Measurements from ENCODE around the gene ADRM1. TPM values are rescaled to one million over a fixed set of nuclear protein-coding genes. Genes with fewer than 3 reads are reported as not detected.

ADRM1 gene
- total RNA-seq, 1 donor from 2014 or later: 125 TPM

DNA sequence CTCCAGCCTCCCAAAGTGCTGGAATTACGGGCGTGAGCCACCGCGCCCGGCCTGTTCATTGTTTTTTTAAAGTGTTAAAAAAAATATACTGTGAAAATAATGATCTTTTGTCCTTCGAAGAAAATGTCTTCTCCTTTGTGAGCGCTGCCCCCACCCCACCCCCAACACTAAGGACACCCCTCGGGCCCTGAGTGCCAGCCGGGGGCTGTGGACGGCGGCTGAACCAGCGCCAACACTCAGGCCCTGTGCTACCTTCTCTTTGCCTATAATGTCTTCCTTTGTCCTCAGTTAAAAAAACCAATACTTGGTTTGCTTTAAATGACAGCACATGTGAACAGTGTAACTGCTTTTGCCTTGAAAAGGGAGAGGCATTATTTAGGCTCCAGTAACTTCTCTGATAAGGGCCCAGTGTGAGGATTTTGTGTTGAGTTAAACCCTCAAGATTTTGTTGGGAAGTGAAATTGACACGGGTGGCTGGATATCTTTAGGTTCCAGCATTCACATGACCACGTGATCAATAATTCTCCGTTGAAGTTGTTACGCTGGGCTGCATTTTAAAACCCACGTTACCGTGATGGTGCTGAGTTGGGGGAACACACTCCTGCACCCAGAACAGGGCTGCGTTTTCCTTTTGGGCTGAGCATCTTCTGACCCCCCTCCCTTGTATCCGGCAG, 9.5 kb upstream of the ADRM1 start:
- H4K20me1 ChIP-seq (ENCODE audit: insufficient read depth, low read length): peaks cover 10% of the 10 kb centered on the region
- DNase-seq (ENCODE audit: low read depth): no peak
- H3K27me3 Mint-ChIP-seq (ENCODE audit: low read depth, unreplicated experiment): no peaks in the 10 kb centered on the region
- no peak overlapping the region for H3K27ac Mint-ChIP-seq (ENCODE audit: unreplicated experiment)
- no peaks in the 10 kb centered on the region for H3K4me1 ChIP-seq (ENCODE audit: insufficient read depth, low read length)
- no peak for FAIRE-seq
- H3K27me3 ChIP-seq (ENCODE audit: insufficient read depth, low read length): no peaks in the 10 kb centered on the region
- peaks cover 7% of the 10 kb centered on the region for H3K36me3 ChIP-seq (ENCODE audit: insufficient read depth, low read length)
- no peaks in the 10 kb centered on the region for H3K4me1 Mint-ChIP-seq (ENCODE audit: low read depth, unreplicated experiment)
- peaks cover 15% of the 10 kb centered on the region for H3K36me3 Mint-ChIP-seq (ENCODE audit: low read depth, unreplicated experiment)
- H2AFZ ChIP-seq (ENCODE audit: low read depth, low read length): no peak overlapping the region
- no peak overlapping the region for H3K4me3 Mint-ChIP-seq (ENCODE audit: unreplicated experiment)
- no peak overlapping the region for H3K4me3 ChIP-seq (ENCODE audit: insufficient read depth, low read depth, low read length)
- H3K9me3 ChIP-seq (ENCODE audit: insufficient read depth, low read depth, low read length): no peaks in the 10 kb centered on the region
- H3K27ac ChIP-seq (ENCODE audit: low read depth, low read length): no peak overlapping the region
- H3K9ac ChIP-seq (ENCODE audit: low read length): no peak overlapping the region
- H3K9me3 Mint-ChIP-seq (ENCODE audit: unreplicated experiment): no peaks in the 10 kb centered on the region
- no peaks in the 10 kb centered on the region for H3K79me2 ChIP-seq (ENCODE audit: insufficient read depth, low read length)
- no peak for TF ChIP-seq EZH2 (IDR thresholded peaks at IDR 0.05; ENCODE audit: insufficient read depth, low read length)
- TF ChIP-seq, protein P1, sequence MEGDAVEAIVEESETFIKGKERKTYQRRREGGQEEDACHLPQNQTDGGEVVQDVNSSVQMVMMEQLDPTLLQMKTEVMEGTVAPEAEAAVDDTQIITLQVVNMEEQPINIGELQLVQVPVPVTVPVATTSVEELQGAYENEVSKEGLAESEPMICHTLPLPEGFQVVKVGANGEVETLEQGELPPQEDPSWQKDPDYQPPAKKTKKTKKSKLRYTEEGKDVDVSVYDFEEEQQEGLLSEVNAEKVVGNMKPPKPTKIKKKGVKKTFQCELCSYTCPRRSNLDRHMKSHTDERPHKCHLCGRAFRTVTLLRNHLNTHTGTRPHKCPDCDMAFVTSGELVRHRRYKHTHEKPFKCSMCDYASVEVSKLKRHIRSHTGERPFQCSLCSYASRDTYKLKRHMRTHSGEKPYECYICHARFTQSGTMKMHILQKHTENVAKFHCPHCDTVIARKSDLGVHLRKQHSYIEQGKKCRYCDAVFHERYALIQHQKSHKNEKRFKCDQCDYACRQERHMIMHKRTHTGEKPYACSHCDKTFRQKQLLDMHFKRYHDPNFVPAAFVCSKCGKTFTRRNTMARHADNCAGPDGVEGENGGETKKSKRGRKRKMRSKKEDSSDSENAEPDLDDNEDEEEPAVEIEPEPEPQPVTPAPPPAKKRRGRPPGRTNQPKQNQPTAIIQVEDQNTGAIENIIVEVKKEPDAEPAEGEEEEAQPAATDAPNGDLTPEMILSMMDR (IDR thresholded peaks at IDR 0.05; ENCODE audit: insufficient read depth, low read depth, low read length): no peak
- no peak overlapping the region for H3K4me2 ChIP-seq (ENCODE audit: low read length)

DNA sequence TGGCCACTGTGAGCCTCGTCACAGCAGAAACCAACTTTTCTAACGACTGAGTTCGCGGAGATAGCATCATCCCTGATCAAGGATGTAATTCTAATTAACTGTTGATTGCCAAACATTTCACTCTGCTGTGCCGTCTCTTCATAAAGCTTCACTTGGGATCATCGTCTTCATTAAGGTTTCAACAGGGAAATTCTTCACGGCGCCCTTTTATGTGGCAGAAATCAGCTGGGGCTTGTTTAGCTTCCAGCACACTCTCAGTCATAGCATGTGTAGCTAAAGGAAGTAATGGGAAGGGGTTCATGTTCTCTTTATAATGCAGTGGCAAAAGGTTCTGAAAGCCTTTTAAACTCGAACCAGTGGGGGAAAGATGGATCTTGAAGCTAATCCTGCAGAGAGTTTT, 8.9 kb upstream of the ADRM1 start:
- Histone ChIP-seq H3K9me3 (ENCODE audit: insufficient read depth, low read depth, low read length) (no peaks in the 10 kb centered on the region), H3K79me2 (ENCODE audit: insufficient read depth, low read length) (no peaks in the 10 kb centered on the region), H4K20me1 (ENCODE audit: insufficient read depth, low read length) (peaks cover 5% of the 10 kb centered on the region), H3K27ac (ENCODE audit: low read depth, low read length) (no peak overlapping the region), H3K27me3 (ENCODE audit: insufficient read depth, low read length) (no peaks in the 10 kb centered on the region), H3K4me3 (ENCODE audit: insufficient read depth, low read depth, low read length) (no peak overlapping the region), H3K36me3 (ENCODE audit: insufficient read depth, low read length) (peaks cover 7% of the 10 kb centered on the region), H3K4me2 (ENCODE audit: low read length) (no peak overlapping the region), H2AFZ (ENCODE audit: low read depth, low read length) (no peak overlapping the region), H3K4me1 (ENCODE audit: insufficient read depth, low read length) (no peaks in the 10 kb centered on the region), H3K9ac (ENCODE audit: low read length) (no peak overlapping the region)
- no peak overlapping the region for H3K27ac Mint-ChIP-seq (ENCODE audit: unreplicated experiment)
- H3K27me3 Mint-ChIP-seq (ENCODE audit: low read depth, unreplicated experiment): no peaks in the 10 kb centered on the region
- no peaks in the 10 kb centered on the region for H3K9me3 Mint-ChIP-seq (ENCODE audit: unreplicated experiment)
- TF ChIP-seq EZH2 (IDR thresholded peaks at IDR 0.05; ENCODE audit: insufficient read depth, low read length): no peak
- TF ChIP-seq, protein P1 (IDR thresholded peaks at IDR 0.05; ENCODE audit: insufficient read depth, low read depth, low read length): no peak
- peaks cover 13% of the 10 kb centered on the region for H3K36me3 Mint-ChIP-seq (ENCODE audit: low read depth, unreplicated experiment)
- H3K4me3 Mint-ChIP-seq (ENCODE audit: unreplicated experiment): no peak overlapping the region
- no peaks in the 10 kb centered on the region for H3K4me1 Mint-ChIP-seq (ENCODE audit: low read depth, unreplicated experiment)
- FAIRE-seq (no peak), DNase-seq (ENCODE audit: low read depth) (no peak)

DNA sequence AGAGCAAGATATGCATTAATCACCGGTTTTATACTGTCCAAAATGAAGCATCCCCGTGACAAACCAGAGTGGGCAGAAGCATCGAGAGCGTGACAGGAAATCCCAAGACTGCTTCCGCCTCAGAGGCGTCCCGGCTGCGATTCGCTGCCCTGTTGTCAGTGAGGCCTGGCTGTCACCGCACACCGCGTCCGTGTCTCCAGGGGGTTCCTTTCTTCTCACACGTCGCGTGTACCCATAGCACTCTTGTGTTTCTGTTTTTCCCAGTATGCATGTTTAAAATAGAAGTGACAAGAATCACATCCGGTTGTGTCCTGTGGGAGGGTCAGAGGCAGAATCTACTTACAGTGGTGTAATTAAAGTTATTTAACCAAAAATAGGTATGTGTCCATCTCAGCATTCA, 8.3 kb upstream of the ADRM1 start:
- Mint-ChIP-seq H3K27me3 (ENCODE audit: low read depth, unreplicated experiment) (no peaks in the 10 kb centered on the region), H3K36me3 (ENCODE audit: low read depth, unreplicated experiment) (peaks cover 13% of the 10 kb centered on the region), H3K9me3 (ENCODE audit: unreplicated experiment) (no peaks in the 10 kb centered on the region), H3K4me1 (ENCODE audit: low read depth, unreplicated experiment) (no peaks in the 10 kb centered on the region), H3K4me3 (ENCODE audit: unreplicated experiment) (no peak overlapping the region), H3K27ac (ENCODE audit: unreplicated experiment) (no peak overlapping the region)
- no peak for DNase-seq (ENCODE audit: low read depth)
- Histone ChIP-seq H4K20me1 (ENCODE audit: insufficient read depth, low read length) (peaks cover 3% of the 10 kb centered on the region), H3K27me3 (ENCODE audit: insufficient read depth, low read length) (no peaks in the 10 kb centered on the region), H3K9me3 (ENCODE audit: insufficient read depth, low read depth, low read length) (no peaks in the 10 kb centered on the region), H3K36me3 (ENCODE audit: insufficient read depth, low read length) (peaks cover 7% of the 10 kb centered on the region), H3K27ac (ENCODE audit: low read depth, low read length) (no peak overlapping the region), H3K4me3 (ENCODE audit: insufficient read depth, low read depth, low read length) (no peak overlapping the region), H3K79me2 (ENCODE audit: insufficient read depth, low read length) (no peaks in the 10 kb centered on the region), H2AFZ (ENCODE audit: low read depth, low read length) (no peak overlapping the region), H3K4me2 (ENCODE audit: low read length) (no peak overlapping the region), H3K9ac (ENCODE audit: low read length) (no peak overlapping the region), H3K4me1 (ENCODE audit: insufficient read depth, low read length) (no peaks in the 10 kb centered on the region)
- no peak for FAIRE-seq
- TF ChIP-seq, protein P1 (IDR thresholded peaks at IDR 0.05; ENCODE audit: insufficient read depth, low read depth, low read length): no peak

All from astrocyte (in vitro differentiated cells and primary cell).